ENCODE measurements around the gene BCL11A.

The BCL11A gene

GRCh38 chr2:60406192-60406591 lies 147.3 kb downstream of the BCL11A start:
- no peak for DNase-seq (ENCODE audit: low read depth)

- DNase-seq (ENCODE audit: low read depth) = no peak
These were observed 148.1 kb downstream of the BCL11A start for GRCh38 chr2:60405271-60405919.
